ENCODE measurements around the gene LIAS.

- TF ChIP-seq, protein P1, sequence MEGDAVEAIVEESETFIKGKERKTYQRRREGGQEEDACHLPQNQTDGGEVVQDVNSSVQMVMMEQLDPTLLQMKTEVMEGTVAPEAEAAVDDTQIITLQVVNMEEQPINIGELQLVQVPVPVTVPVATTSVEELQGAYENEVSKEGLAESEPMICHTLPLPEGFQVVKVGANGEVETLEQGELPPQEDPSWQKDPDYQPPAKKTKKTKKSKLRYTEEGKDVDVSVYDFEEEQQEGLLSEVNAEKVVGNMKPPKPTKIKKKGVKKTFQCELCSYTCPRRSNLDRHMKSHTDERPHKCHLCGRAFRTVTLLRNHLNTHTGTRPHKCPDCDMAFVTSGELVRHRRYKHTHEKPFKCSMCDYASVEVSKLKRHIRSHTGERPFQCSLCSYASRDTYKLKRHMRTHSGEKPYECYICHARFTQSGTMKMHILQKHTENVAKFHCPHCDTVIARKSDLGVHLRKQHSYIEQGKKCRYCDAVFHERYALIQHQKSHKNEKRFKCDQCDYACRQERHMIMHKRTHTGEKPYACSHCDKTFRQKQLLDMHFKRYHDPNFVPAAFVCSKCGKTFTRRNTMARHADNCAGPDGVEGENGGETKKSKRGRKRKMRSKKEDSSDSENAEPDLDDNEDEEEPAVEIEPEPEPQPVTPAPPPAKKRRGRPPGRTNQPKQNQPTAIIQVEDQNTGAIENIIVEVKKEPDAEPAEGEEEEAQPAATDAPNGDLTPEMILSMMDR (IDR thresholded peaks at IDR 0.05): no peak
- TF ChIP-seq POLR2A (IDR thresholded peaks at IDR 0.05): no peak
Measured at GRCh38 chr4:39495446-39496213, 36.8 kb downstream of the LIAS start.

All from testis (tissue), 2 donors.